Measurements from ENCODE around the gene FNDC10.
A peak's percentile ranks its signal among the peaks of the same experiment; 100 is the strongest.

FNDC10 gene

DNA sequence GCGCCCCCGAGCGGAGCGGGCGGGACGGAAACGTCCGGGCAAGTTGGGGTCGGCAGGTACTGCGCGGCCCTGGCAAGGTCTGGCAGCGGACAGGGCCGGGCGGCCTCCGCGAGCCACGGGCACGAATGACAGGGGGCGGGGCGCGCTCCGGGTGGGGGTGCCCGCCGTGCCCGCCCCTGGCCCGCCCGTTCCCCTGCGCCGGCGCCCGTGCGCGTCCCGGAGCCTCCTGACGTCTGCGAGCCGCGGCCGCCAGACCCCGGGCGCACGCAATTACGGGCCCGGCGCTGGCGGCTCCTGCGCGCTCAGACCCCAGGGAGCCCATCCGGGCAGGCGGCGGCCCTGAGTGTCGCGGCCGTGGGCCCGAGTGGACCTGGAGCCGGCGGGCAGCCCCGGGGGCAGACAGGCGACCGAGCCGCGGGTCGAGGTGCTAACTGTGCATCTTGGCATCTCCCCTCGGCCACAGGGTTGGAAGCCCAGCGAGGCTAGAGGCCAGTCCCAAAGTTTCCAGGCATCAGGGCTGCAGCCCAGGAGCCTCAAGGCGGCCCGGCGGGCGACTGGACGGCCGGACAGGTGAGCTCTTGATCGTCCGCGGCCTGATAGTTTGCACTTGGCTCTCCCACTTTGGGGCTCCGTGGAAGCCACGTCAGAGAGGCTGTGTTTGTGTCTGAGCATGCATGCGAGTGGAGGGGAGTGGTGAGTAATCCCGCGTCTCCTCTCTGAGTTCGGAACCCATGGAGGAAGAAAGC, 16.3 kb upstream of the FNDC10 start:
- DNase-seq (ENCODE audit: low read depth in 3 of 3) = no peak

- peak; percentile 93 to 95 (median 94) for DNase-seq (ENCODE audit: low read depth in 3 of 3)
These were observed 15.5 kb upstream of the FNDC10 start, which contains the start of gene MIB2 for GRCh38 chr1:1615256-1616044. MIB2 (plus strand) TSS chr1:1615500; CDS start chr1:1623453, 7,953 bp downstream.

DNA sequence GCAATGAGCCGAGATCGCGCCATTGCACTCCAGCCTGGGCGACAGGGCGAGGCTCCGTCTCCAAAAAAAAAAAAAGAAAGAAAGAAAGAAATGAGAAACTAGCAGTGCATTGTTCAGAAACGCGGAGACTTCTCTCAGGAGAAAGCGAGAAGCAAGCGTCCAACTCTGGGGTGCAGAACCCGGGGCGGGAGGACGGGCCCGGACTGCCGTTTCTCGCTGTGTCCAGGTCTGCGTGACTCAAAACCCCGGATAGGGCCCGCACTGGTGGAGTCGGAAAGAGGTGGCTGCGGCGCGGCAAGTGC, 15.0 kb upstream of the FNDC10 start:
- no peak for DNase-seq (ENCODE audit: low read depth in 3 of 3)

DNA sequence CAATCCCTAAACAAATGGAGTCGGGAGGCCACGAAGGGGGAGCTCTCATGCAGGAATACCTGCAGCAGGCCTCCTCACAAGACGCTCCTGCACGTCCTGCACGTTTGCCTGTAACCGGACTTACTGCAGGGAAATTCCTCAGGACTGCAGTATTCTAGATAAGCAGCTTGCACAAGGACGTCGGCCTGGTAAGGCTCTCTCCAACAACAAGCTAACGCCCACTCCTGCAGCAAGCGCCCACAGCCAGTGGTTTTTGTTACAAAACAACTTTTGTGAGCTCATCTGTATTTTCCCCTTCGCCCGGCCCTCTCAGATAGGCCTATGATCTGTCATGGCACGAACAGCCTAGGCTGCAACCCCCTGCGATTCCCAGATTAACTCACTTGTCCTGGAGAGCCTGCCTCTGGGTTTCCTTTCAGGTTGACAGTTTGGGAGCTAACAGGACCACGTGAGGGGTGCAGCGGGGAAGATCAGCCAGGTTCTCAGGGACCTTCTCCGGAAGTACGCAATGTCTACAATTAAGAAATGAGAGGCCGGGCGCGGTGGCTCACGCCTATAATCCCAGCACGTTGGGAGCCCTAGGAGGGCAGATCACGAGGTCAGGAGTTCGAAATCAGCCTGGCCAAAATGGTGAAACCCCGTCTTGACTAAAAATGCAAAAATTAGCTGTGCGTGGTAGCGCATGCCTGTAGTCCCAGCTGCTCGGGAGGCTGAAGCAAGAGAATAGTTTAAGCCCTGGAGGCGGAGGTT, 14.4 kb upstream of the FNDC10 start:
- peak in 1 of 3 experiments; percentile 49 for DNase-seq (ENCODE audit: low read depth in 3 of 3)

- no peak for DNase-seq (ENCODE audit: low read depth in 3 of 3)
These were observed 13.7 kb upstream of the FNDC10 start for GRCh38 chr1:1613509-1614082.

GRCh38 chr1:1612104-1612400, 12.1 kb upstream of the FNDC10 start:
- DNase-seq (ENCODE audit: low read depth in 3 of 3) = no peak

DNA sequence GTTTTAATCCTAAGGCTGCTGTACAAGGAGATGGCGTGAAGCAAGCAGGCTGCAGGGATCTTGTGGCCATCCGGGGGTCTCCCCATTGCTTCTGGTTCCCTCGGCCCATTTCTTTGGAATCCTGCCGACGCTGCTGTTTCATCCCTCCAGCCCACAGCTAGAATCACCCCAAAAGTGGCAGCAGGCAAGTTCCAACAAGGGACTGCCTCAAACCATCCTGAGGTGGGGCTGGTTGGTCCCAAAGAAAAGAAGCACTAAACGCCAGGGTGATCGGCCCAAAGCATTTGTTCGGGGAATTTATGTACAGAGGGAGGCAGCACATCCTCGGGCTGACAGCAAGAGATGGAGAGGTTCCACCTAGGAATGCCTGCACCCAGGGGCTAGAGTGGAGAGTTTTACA, 10.9 kb upstream of the FNDC10 start:
- DNase-seq (ENCODE audit: low read depth in 3 of 3) = no peak

DNA sequence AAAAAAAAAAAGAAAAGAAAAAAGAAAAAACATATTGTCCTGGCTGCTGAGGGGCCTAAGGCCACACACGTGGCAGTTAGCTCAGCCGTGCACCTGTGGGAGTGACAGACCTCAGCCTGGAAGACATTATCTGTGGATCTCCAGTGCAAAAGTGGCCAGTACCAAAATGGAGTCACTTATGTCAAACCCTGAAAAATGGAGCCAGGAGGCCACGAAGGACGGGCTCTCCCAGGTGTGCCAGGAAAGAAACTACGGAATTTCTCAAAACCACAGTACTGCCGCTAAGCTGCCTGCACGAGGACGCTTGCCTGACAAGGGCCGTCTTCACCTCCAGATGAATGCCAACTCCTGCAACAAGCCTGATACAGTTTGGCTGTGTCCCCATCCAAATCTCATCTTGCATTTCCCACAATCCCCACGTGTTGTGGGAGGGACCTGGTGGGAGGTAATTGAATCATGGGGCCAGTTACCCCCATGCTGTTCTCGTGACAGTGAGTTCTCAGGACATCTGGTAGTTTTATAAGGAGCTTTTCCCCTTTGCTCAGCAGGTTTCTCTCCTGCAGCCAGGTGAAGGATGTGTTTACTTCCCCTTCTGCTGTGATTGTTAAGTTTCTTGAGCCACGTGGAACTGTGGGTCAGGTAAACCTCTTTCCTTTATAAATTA, 10.0 kb upstream of the FNDC10 start:
- no peak for DNase-seq (ENCODE audit: low read depth in 3 of 3)

DNA sequence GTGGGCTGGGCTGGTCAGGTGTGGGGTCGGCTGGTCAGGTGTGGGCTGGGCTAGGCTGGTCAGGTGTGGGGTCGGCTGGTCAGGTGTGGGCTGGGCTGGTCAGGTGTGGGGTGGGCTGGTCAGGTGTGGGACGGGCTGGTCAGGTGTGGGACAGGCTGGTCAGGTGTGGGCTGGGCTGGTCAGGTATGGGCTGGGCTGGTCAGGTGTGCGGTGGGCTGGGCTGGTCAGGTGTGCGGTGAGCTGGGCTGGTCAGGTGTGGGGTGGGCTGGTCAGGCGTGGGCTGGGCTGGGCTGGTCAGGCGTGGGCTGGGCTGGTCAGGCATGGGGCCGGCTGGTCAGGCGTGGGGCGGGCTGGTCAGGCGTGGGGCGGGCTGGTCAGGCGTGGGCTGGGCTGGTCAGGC, 6.3 kb upstream of the FNDC10 start:
- no peak for DNase-seq (ENCODE audit: low read depth in 3 of 3)

DNA sequence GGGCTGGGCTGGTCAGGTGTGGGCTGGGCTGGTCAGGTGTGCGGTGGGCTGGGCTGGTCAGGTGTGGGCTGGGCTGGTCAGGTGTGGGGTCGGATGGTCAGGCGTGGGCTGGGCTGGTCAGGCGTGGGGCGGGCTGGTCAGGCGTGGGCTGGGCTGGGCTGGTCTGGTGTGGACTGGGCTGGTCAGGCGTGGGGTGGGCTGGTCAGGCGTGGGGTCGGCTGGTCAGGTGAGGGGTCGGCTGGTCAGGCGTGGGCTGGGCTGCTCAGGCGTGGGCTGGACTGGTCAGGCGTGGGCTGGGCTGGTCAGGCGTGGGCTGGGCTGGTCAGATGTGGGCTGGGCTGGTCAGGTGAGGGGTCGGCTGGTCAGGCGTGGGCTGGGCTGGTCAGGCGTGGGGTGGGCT, 5.8 kb upstream of the FNDC10 start:
- no peak for DNase-seq (ENCODE audit: low read depth in 3 of 3)

DNA sequence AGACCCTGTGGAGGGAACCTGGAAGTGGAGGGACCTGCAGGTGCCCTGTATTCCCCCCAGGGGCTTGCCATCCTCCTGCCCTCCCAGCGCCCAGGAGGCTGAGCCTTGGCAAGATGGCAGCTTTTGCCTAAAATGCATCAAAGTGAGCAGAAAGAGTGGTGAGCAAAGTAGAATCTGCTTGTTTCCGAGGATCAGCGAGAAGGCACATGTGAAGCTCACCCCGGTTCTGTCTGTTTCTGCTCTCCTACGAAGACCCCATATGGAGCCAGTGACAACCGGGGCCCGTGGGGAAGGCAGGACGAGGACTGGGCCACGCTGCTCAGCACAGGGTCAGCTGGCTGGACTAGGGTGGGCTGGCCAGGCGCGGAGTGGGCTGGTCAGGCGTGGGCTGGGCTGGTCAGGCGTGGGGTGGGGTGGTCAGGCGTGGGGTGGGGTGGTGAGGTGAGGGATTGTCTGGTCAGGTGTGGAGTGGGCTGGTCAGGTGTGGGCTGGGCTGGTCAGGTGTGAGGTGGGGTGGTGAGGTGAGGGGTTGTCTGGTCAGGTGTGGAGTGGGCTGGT, 5.2 kb upstream of the FNDC10 start:
- no peak for DNase-seq (ENCODE audit: low read depth in 3 of 3)

- DNase-seq (ENCODE audit: low read depth in 3 of 3) = no peak
These were observed 4.6 kb upstream of the FNDC10 start for GRCh38 chr1:1604374-1605033.

- no peak for DNase-seq (ENCODE audit: low read depth in 3 of 3)
These were observed 3.9 kb upstream of the FNDC10 start for GRCh38 chr1:1603671-1604373.

GRCh38 chr1:1602968-1603506, 3.1 kb upstream of the FNDC10 start:
- DNase-seq (ENCODE audit: low read depth in 3 of 3) = no peak

DNA sequence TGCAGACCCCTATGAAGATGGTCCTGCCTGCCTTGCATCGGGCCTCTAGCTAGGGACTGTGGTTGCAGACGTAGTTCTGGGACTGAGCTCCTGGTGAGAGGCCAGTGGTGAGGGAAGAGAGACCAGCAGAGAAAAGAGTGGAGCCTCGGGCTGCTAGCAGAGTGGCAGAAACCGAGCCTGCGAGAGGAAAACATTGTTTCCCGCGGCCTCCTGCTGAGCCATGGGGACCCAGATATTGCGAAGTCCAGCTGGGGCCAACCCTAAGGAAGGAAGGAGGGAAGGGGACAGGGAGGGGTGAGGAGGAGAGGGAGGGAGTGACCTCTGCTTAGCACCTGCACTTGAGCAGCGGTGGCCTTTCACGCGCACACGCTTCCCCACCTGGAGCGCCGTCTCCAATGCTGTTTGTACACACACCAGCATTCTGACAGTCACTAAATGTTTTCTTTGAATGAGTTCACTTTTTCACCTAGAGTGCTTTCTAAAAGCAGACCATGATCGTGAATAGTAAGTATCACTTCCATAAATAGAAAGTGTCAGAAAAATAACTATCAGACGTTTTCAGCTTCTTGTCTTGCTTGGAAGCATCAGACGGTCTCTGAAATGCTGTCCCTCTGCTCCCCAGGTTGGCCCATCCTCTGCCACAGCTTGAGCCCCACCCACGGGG, 2.5 kb upstream of the FNDC10 start:
- DNase-seq (ENCODE audit: low read depth in 3 of 3) = no peak

GRCh38 chr1:1601564-1602303, 1.8 kb upstream of the FNDC10 start:
- no peak for DNase-seq (ENCODE audit: low read depth in 3 of 3)

- DNase-seq (ENCODE audit: low read depth in 3 of 3) = no peak
These were observed 1.1 kb upstream of the FNDC10 start for GRCh38 chr1:1600861-1601563.

Measured in stimulated activated CD4-positive, alpha-beta T cell treated with anti-CD3 and anti-CD28 coated beads, TNF-alpha, amount 100 ng/mL, for 4 hours (primary cell).